Mammary epithelial cell (primary cell): ENCODE measurements around the gene SLC35G3.

Experiments
- EZH2 ChIP-seq: IDR thresholded peaks from 2 replicates; pipeline ENCODE4 v1.6.1; 2012; ENCODE audit warnings: low read length, inconsistent platforms, borderline replicate concordance
- TF ChIP-seq, protein P1 (sequence below), 2 donors: IDR thresholded peaks in 1 of 2; conservative IDR thresholded peaks in 1 of 2; 2 replicates each; pipeline ENCODE4 v1.5.1; 2011 to 2012; ENCODE audit warnings: inconsistent platforms in 2 of 2, low read length in 2 of 2, mild to moderate bottlenecking in 2 of 2, control low read depth in 1 of 2, low read depth in 1 of 2; ENCODE audit not compliant: insufficient read depth in 1 of 2; ENCODE audit errors: extremely low read depth in 1 of 2

DNA sequence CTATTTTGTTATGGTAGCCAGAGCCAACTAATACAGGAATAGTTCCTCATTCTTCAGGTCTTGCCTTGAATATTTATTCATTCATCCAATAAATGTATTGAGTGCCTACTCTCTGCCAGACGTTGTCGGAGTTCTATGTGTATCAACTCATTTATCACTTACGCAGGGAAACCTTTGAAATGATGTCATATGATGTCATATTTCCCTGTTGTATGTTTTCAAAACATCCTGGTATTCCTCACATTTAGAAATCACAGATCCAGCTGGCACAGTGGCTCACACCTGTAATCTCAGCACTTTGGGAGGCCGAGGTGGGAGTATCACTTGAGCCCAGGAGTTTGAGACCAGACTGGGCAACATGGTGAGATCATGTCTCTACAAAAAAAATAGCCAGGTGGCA lies 49.4 kb downstream of the SLC35G3 start:
- TF ChIP-seq EZH2: no peak
- TF ChIP-seq, protein P1, sequence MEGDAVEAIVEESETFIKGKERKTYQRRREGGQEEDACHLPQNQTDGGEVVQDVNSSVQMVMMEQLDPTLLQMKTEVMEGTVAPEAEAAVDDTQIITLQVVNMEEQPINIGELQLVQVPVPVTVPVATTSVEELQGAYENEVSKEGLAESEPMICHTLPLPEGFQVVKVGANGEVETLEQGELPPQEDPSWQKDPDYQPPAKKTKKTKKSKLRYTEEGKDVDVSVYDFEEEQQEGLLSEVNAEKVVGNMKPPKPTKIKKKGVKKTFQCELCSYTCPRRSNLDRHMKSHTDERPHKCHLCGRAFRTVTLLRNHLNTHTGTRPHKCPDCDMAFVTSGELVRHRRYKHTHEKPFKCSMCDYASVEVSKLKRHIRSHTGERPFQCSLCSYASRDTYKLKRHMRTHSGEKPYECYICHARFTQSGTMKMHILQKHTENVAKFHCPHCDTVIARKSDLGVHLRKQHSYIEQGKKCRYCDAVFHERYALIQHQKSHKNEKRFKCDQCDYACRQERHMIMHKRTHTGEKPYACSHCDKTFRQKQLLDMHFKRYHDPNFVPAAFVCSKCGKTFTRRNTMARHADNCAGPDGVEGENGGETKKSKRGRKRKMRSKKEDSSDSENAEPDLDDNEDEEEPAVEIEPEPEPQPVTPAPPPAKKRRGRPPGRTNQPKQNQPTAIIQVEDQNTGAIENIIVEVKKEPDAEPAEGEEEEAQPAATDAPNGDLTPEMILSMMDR (conservative IDR thresholded peaks at IDR 0.05 in 1 of 2, IDR thresholded peaks at IDR 0.05 in 1 of 2; ENCODE audit: extremely low read depth in 1 of 2, insufficient read depth in 1 of 2, low read depth in 1 of 2, low read length in 2 of 2): no peak
